ENCODE results near the gene ATP8B3. TPM values are rescaled to one million over a fixed set of nuclear protein-coding genes. Genes with fewer than 3 reads are reported as not detected.

The ATP8B3 gene
- total and polyA plus RNA-seq, 10 donors, result 1.9 to 10.1 (median 5.6) TPM

GRCh38 chr19:1744822-1745563 is 67.1 kb downstream of the ATP8B3 start:
- Histone ChIP-seq H3K4me1 (peaks cover 18 to 44% (median 26%) of the 10 kb centered on the region in 6 donors), H3K4me3 (no peak overlapping the region), H3K27ac (no peak overlapping the region), H3K36me3 (no peaks in the 10 kb centered on the region), H3K27me3 (replicated peaks in 1 of 7) (peaks cover 28 to 95% (median 66%) of the 10 kb centered on the region in 7 donors), H3K9me3 (peaks cover 0 to 7% (median 0%) of the 10 kb centered on the region in 8 donors)
- TF ChIP-seq CTCF (IDR thresholded peaks at IDR 0.05 in 8 of 11, conservative IDR thresholded peaks at IDR 0.05 in 3 of 11) (no peak), POLR2AphosphoS5 (IDR thresholded peaks at IDR 0.05) (no peak)
- intact Hi-C loops (cut with DNase I; ENCODE audit: low total_unique reads), result no loop called here
- DNase-seq, result no peak
- 12 to 15% (median 13%) methylated on average over 10 to 19 of the region's 19 CpGs for WGBS, 5 donors

- TF ChIP-seq POLR2A (IDR thresholded peaks at IDR 0.05) (no peak), CTCF (IDR thresholded peaks at IDR 0.05 in 8 of 11, conservative IDR thresholded peaks at IDR 0.05 in 3 of 11) (no peak), POLR2AphosphoS5 (IDR thresholded peaks at IDR 0.05) (no peak)
- intact Hi-C loops (cut with DNase I; ENCODE audit: low total_unique reads), result no loop called here
- DNase-seq, result no peak
- H3K36me3 ChIP-seq, result no peaks in the 10 kb centered on the region
- H3K27me3 ChIP-seq (replicated peaks in 1 of 7), result peaks cover 22 to 95% (median 58%) of the 10 kb centered on the region in 7 donors
- H3K4me3 ChIP-seq, result no peak overlapping the region
- WGBS, 5 donors, result 56 to 63% (median 61%) methylated on average over 9 to 10 of the region's 10 CpGs
- no peak overlapping the region for H3K27ac ChIP-seq
- H3K9me3 ChIP-seq, result peaks cover 0 to 12% (median 0%) of the 10 kb centered on the region in 8 donors
- peaks cover 11 to 36% (median 18%) of the 10 kb centered on the region in 6 donors for H3K4me1 ChIP-seq
Measured at GRCh38 chr19:1744133-1744665, 67.9 kb downstream of the ATP8B3 start.

- peaks cover under 1 to 25% (median 7%) of the 10 kb centered on the region in 6 donors for H3K4me1 ChIP-seq
- H3K4me3 ChIP-seq, result no peak overlapping the region
- H3K27me3 ChIP-seq (replicated peaks in 1 of 7), result peaks cover 11 to 95% (median 47%) of the 10 kb centered on the region in 7 donors
- intact Hi-C loops (cut with DNase I; ENCODE audit: low total_unique reads), result no loop called here
- 84 to 87% (median 87%) methylated on average over 33 to 34 of the region's 34 CpGs for WGBS, 5 donors
- H3K27ac ChIP-seq, result no peak overlapping the region
- TF ChIP-seq POLR2A (IDR thresholded peaks at IDR 0.05) (no peak), CTCF (IDR thresholded peaks at IDR 0.05 in 8 of 11, conservative IDR thresholded peaks at IDR 0.05 in 3 of 11) (no peak), POLR2AphosphoS5 (IDR thresholded peaks at IDR 0.05) (no peak)
- no peak for DNase-seq
- peaks cover 0 to 12% (median 0%) of the 10 kb centered on the region in 8 donors for H3K9me3 ChIP-seq
- no peaks in the 10 kb centered on the region for H3K36me3 ChIP-seq
Measured at GRCh38 chr19:1742989-1743696, 68.9 kb downstream of the ATP8B3 start.

All from spleen (tissue), 11 donors.